AG09309 (cell line): ENCODE data around the gene DENND1A.
"Not testable (repeated sequence)": the region's sequence is repeated elsewhere in the genome, so short reads cannot be mapped to it uniquely, and the experiment has no call there.

Experiments used
- DNase-seq: peaks from one replicate; pipeline ENCODE4 v3.0.0-alpha.2; 2010; ENCODE audit warnings: low read depth
- H3K4me3 ChIP-seq: 2 replicates; pipeline ENCODE4 v1.5.1; 2011; ENCODE audit warnings: mild to moderate bottlenecking, low read depth, low read length, moderate library complexity; ENCODE audit not compliant: control insufficient read depth
- CTCF ChIP-seq: IDR thresholded peaks from 2 replicates; pipeline ENCODE4 v1.5.1; 2011; ENCODE audit warnings: mild to moderate bottlenecking, low read depth, low read length, inconsistent platforms; ENCODE audit not compliant: insufficient read depth, control insufficient read depth; ENCODE audit errors: missing control alignments

The DENND1A gene

GRCh38 chr9:123402981-123403509, 526.9 kb downstream of the DENND1A start:
- no peak for DNase-seq
- no peak overlapping the region for H3K4me3 ChIP-seq
- TF ChIP-seq CTCF = no peak

GRCh38 chr9:123401879-123402513, 527.9 kb downstream of the DENND1A start:
- no peak overlapping the region for H3K4me3 ChIP-seq
- DNase-seq = peak; percentile 16
- TF ChIP-seq CTCF = peak; percentile 84

GRCh38 chr9:123400926-123401503, 528.9 kb downstream of the DENND1A start:
- no peak for DNase-seq
- H3K4me3 ChIP-seq = no peak overlapping the region
- no peak for TF ChIP-seq CTCF

- TF ChIP-seq CTCF = peak; percentile 61
- no peak for DNase-seq
- no peak overlapping the region for H3K4me3 ChIP-seq
Observed at GRCh38 chr9:123399803-123400378, 530.0 kb downstream of the DENND1A start.

GRCh38 chr9:123398938-123399337, 531.0 kb downstream of the DENND1A start:
- not testable (repeated sequence) for DNase-seq, H3K4me3 ChIP-seq

- TF ChIP-seq CTCF = no peak
- no peak for DNase-seq
- no peak overlapping the region for H3K4me3 ChIP-seq
Observed at GRCh38 chr9:123397975-123398374, 532.0 kb downstream of the DENND1A start.
